AG04450 (cell line): ENCODE data around the gene SEC61A1. TPM values are rescaled to one million over a fixed set of nuclear protein-coding genes. Genes with fewer than 3 reads are reported as not detected.
A peak's percentile ranks its signal among the peaks of the same experiment; 100 is the strongest.

Source experiments
- CTCF ChIA-PET: fragments of 300-600, 350-600 bp; formaldehyde crosslinking; extraction: SDS; loops from one replicate; lab custom pipeline; 2022; ENCODE audit warnings: antibody characterized with exemption, inconsistent platforms; lab: Charles Lee
- POLR2A ChIA-PET: fragments of 350-600 bp; formaldehyde crosslinking; extraction: SDS; loops from one replicate; lab custom pipeline; 2021; ENCODE audit warnings: antibody characterized with exemption, inconsistent platforms; lab: Yijun Ruan, JAX
- DNase-seq: peaks from one replicate; pipeline ENCODE4 v3.0.0-alpha.2; 2011; ENCODE audit warnings: low read depth, low spot score
- H3K27ac ChIP-seq: one replicate; pipeline ENCODE4 v1.5.1; 2012; ENCODE audit warnings: low read depth, low read length, control low read depth
- H3K27me3 ChIP-seq: one replicate; pipeline ENCODE4 v1.6.0; 2012; ENCODE audit warnings: low read length; ENCODE audit not compliant: control insufficient read depth, insufficient read depth
- H3K4me3 ChIP-seq: 2 replicates; pipeline ENCODE4 v1.5.1; 2011; ENCODE audit warnings: mild to moderate bottlenecking, low read depth, low read length, control low read depth
- H3K9me3 ChIP-seq: 2 replicates; pipeline ENCODE4 v1.5.1; 2012; ENCODE audit warnings: low read length; ENCODE audit not compliant: control insufficient read depth, insufficient read depth
- CTCF ChIP-seq: IDR thresholded peaks from 2 replicates; pipeline ENCODE4 v1.5.1; 2011; ENCODE audit warnings: low read depth, low read length, control low read depth, inconsistent platforms
- polyA plus RNA-seq: library from polyadenylated mRNA; depleted of rRNA; stranded (reverse); fragments of >200 nt; gene quantifications from 2 replicates; pipeline ENCODE4 v1.2.3, GENCODE V29; 2011

Gene SEC61A1
- polyA plus RNA-seq, 1 experiment: 639 TPM

DNA sequence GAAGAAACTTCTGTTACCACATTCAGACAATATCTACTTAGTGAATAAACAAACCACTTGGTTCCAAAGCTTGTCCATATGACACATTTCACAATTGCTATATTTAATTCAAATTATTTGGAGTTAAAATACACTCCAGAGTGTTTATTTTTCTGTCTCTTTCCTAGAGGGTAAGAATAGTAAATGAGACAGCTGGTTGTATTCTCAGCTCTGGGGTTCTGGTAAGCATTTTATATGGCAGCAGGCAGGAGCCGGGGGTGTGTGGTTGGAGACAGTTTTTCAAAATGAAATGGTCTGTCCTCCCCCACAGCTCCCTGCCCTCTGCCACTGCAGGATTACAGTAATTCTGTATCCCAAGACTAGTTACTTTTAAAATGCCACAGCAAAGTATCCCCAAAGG is 10.9 kb upstream of the SEC61A1 start:
- ChIA-PET CTCF (no interaction called here), POLR2A (no interaction called here)
- Histone ChIP-seq H3K27ac (no peak overlapping the region), H3K4me3 (no peak overlapping the region), H3K9me3 (no peaks in the 10 kb centered on the region), H3K27me3 (peaks cover 38% of the 10 kb centered on the region)
- no peak for TF ChIP-seq CTCF
- no peak for DNase-seq

DNA sequence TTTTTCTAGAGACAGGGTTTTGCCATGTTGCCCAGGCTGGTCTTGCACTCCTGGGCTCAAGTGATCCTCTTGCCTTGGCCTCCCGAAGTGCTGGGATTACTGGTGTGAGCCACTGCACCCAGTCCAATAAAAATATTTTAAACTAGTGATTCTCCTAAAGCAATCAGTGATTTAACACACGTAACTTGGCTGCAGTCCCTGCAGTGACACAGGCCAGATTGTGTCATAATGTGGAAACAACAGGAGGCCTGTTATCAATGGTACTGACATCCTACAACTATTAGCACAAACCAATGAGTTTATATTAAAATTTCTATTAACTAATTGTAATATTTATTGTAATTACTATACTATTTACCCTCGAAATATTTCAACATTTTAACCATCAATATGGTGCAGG is 1.6 kb upstream of the SEC61A1 start:
- H3K27me3 ChIP-seq: peaks cover 16% of the 10 kb centered on the region
- no peak for DNase-seq
- H3K9me3 ChIP-seq: no peaks in the 10 kb centered on the region
- POLR2A ChIA-PET: no interaction called here
- CTCF ChIA-PET: no interaction called here
- no peak overlapping the region for H3K4me3 ChIP-seq
- TF ChIP-seq CTCF: no peak
- no peak overlapping the region for H3K27ac ChIP-seq

DNA sequence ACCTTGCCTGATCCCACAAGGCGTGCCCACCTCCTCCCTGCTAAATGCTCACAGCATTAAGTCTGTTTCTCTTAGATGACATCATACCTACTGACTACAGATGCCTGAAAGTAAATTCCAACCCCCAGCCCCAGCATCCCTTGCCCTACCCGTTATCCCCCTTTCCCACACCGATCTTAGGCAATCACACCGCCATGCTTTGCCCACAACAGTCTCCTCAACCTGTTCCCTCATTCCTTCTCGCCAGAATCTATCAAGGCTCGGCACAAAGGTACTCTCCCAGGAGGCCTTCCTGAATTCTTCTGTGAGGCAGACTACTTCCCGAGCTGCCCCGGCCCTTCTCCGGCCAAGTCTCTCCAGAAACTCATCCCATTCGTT is 789 bp upstream of the SEC61A1 start:
- Histone ChIP-seq H3K27ac (peak overlapping the region; percentile 61), H3K9me3 (no peaks in the 10 kb centered on the region), H3K4me3 (peak overlapping the region; percentile 97), H3K27me3 (peaks cover 11% of the 10 kb centered on the region)
- POLR2A ChIA-PET: interaction anchor here (1.0 to 2.0 kb wide), 2 partner anchors 9 to 72 kb away, joined by 3 to 9 read pairs; partner anchors contain the start of gene RUVBL1
- TF ChIP-seq CTCF: no peak
- CTCF ChIA-PET: no interaction called here
- no peak for DNase-seq

- peak overlapping the region; percentile 95 for H3K4me3 ChIP-seq
- H3K27me3 ChIP-seq: no peaks in the 10 kb centered on the region
- ChIA-PET CTCF (interaction anchor here (0.5 to 1.7 kb wide), 4 partner anchors 16 to 478 kb away, joined by 3 to 7 read pairs (median 4); no protein-coding TSS in a partner anchor), POLR2A (interaction anchor here (0.5 to 2.0 kb wide), 6 partner anchors 8 to 462 kb away, joined by 3 to 9 read pairs (median 4); partner anchors contain the start of gene TPRA1)
- no peak for TF ChIP-seq CTCF
- H3K9me3 ChIP-seq: no peaks in the 10 kb centered on the region
- DNase-seq: no peak
- H3K27ac ChIP-seq: peak overlapping the region; percentile 89
These were observed 536 bp downstream of the SEC61A1 start for GRCh38 chr3:128052595-128053351.

DNA sequence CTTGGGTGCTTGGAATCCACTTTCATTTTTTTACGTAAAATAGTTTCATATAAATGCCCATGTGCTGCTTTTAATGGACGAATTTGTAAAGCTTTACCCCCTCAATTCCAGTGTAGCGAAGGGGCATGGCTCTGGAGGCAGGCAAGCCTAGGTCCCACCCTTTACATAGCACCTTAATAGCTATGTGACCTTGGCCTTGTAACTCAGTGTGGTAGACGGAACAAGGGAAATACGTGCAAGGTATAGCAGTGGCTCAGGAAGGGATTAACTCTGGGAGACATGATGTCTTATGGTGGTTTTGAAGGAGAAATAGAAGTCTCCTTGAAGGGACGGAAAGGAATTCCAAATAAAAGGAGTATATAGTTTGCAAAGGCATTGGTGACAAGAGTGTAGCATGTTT is 1.4 kb downstream of the SEC61A1 start:
- Histone ChIP-seq H3K4me3 (peak overlapping the region; percentile 95), H3K9me3 (no peaks in the 10 kb centered on the region), H3K27ac (peak overlapping the region; percentile 31), H3K27me3 (no peaks in the 10 kb centered on the region)
- CTCF ChIA-PET: interaction anchor here (0.5 to 1.7 kb wide), 3 partner anchors 15 to 402 kb away, joined by 3 to 7 read pairs (median 5); no protein-coding TSS in a partner anchor
- no peak for DNase-seq
- POLR2A ChIA-PET: no interaction called here
- no peak for TF ChIP-seq CTCF
